Measurements from ENCODE around the gene SLC9A7. TPM values are rescaled to one million over a fixed set of nuclear protein-coding genes. Genes with fewer than 3 reads are reported as not detected.

The SLC9A7 gene
- total and polyA plus RNA-seq, 2 experiments from 2014 or later: 2.5 to 15.4 TPM

GRCh38 chrX:46735622-46736021, 23.3 kb downstream of the SLC9A7 start:
- no peak overlapping the region for H3K4me3 Mint-ChIP-seq
- Histone ChIP-seq H3K27ac (ENCODE audit: low read depth) (no peak overlapping the region), H3K4me1 (ENCODE audit: insufficient read depth) (no peaks in the 10 kb centered on the region), H3K4me2 (no peak overlapping the region), H3K4me3 (no peak overlapping the region), H4K20me1 (replicated peaks; ENCODE audit: insufficient read depth) (no peaks in the 10 kb centered on the region), H2AFZ (no peak overlapping the region), H3K36me3 (ENCODE audit: insufficient read depth) (no peaks in the 10 kb centered on the region), H3K27me3 (ENCODE audit: insufficient read depth) (no peaks in the 10 kb centered on the region), H3F3A (replicated peaks; ENCODE audit: low read depth) (no peaks in the 10 kb centered on the region), H3K79me2 (replicated peaks; ENCODE audit: insufficient read depth) (peaks cover 16% of the 10 kb centered on the region), H3K9me2 (ENCODE audit: insufficient read depth) (no peaks in the 10 kb centered on the region)
- no peak for ATAC-seq
- peaks cover 40% of the 10 kb centered on the region for H3K36me3 Mint-ChIP-seq (ENCODE audit: low read depth)
- H3K9me3 Mint-ChIP-seq: peaks cover 19% of the 10 kb centered on the region
- H3K4me1 Mint-ChIP-seq: no peaks in the 10 kb centered on the region
- TF ChIP-seq JUNB (IDR thresholded peaks at IDR 0.05; ENCODE audit: unreplicated experiment): no peak
- no peak for DNase-seq (ENCODE audit: low spot score)
- H3K27ac Mint-ChIP-seq: no peak overlapping the region
- no peaks in the 10 kb centered on the region for H3K27me3 Mint-ChIP-seq (ENCODE audit: insufficient read depth, low read depth, poor library complexity)

GRCh38 chrX:46733226-46733625, 25.7 kb downstream of the SLC9A7 start:
- Mint-ChIP-seq H3K4me1 (peaks cover 2% of the 10 kb centered on the region; the same call in 1 of the 3 replicates), H3K9me3 (peaks cover 19% of the 10 kb centered on the region)
- no peaks in the 10 kb centered on the region for H4K20me1 ChIP-seq (replicated peaks; ENCODE audit: insufficient read depth)
- TF ChIP-seq JUNB (IDR thresholded peaks at IDR 0.05; ENCODE audit: unreplicated experiment) (no peak), REST (IDR thresholded peaks at IDR 0.05; ENCODE audit: unreplicated experiment) (no peak), ZNF114 (CRISPR knock-in tag; IDR thresholded peaks at IDR 0.05) (no peak), ZNF462 (CRISPR knock-in tag; IDR thresholded peaks at IDR 0.05) (no peak), POLR2AphosphoS5 (IDR thresholded peaks at IDR 0.05; ENCODE audit: low read depth) (no peak), NANOG (IDR thresholded peaks at IDR 0.05; ENCODE audit: borderline replicate concordance) (no peak), ETS1 (IDR thresholded peaks at IDR 0.05) (no peak), CTCF (conservative IDR thresholded peaks at IDR 0.05; ENCODE audit: low read depth in 2 of 2) (no peak), ZNF331 (CRISPR knock-in tag; IDR thresholded peaks at IDR 0.05; ENCODE audit: low read depth) (no peak), CREB1 (CRISPR knock-in tag; IDR thresholded peaks at IDR 0.05; ENCODE audit: low read depth) (no peak)

More at GRCh38 chrX:46733226-46733625, 25.7 kb downstream of the SLC9A7 start:
- no peaks in the 10 kb centered on the region for H3K36me3 ChIP-seq (ENCODE audit: insufficient read depth)
- H3K36me3 Mint-ChIP-seq (ENCODE audit: low read depth): peaks cover 26% of the 10 kb centered on the region
- ATAC-seq (no peak), DNase-seq (ENCODE audit: low spot score) (no peak)
- no peaks in the 10 kb centered on the region for H3K27me3 ChIP-seq (ENCODE audit: insufficient read depth)
- H3K79me2 ChIP-seq (replicated peaks; ENCODE audit: insufficient read depth): peaks cover 7% of the 10 kb centered on the region
- H3K4me1 ChIP-seq (ENCODE audit: insufficient read depth): no peaks in the 10 kb centered on the region
- H3K9me2 ChIP-seq (ENCODE audit: insufficient read depth): no peaks in the 10 kb centered on the region
- H3K27ac ChIP-seq (ENCODE audit: low read depth): no peak overlapping the region
- H3K27ac Mint-ChIP-seq: no peak overlapping the region
- H3F3A ChIP-seq (replicated peaks; ENCODE audit: low read depth): no peaks in the 10 kb centered on the region
- no peak overlapping the region for H2AFZ ChIP-seq
- peaks cover 2% of the 10 kb centered on the region for H3K27me3 Mint-ChIP-seq (ENCODE audit: insufficient read depth, low read depth, poor library complexity)
- H3K4me3 Mint-ChIP-seq: no peak overlapping the region
- no peak overlapping the region for H3K4me3 ChIP-seq
- no peak overlapping the region for H3K4me2 ChIP-seq

All from GM23338 (cell line).